H9 (cell line): ENCODE measurements around the gene OXSR1. TPM values are rescaled to one million over a fixed set of nuclear protein-coding genes. Genes with fewer than 3 reads are reported as not detected.

Experiments
- DNase-seq: peaks from one replicate; pipeline ENCODE4 v3.0.0-alpha.2; 2017
- H2AFZ ChIP-seq: one replicate; pipeline ENCODE4 v1.6.1; 2013; ENCODE audit warnings: mild to moderate bottlenecking, low read length, control low read depth, moderate library complexity
- H2AK5ac ChIP-seq: 2 replicates; pipeline ENCODE4 v1.6.1; 2013; ENCODE audit warnings: low read length, control low read depth, mixed read lengths; ENCODE audit not compliant: insufficient read length
- H2BK120ac ChIP-seq: one replicate; pipeline ENCODE4 v1.6.1; 2013; ENCODE audit warnings: low read depth, mild to moderate bottlenecking, low read length, control low read depth, inconsistent platforms; ENCODE audit not compliant: poor library complexity, severe bottlenecking
- H2BK12ac ChIP-seq: 2 replicates; pipeline ENCODE4 v1.6.1; 2013; ENCODE audit warnings: low read length, control low read depth, mixed read lengths, low read depth; ENCODE audit not compliant: insufficient read length
- H2BK15ac ChIP-seq: 2 replicates; pipeline ENCODE4 v1.6.1; 2013; ENCODE audit warnings: low read depth, low read length, control low read depth
- H2BK20ac ChIP-seq: one replicate; pipeline ENCODE4 v1.6.1; 2013; ENCODE audit warnings: low read depth, mild to moderate bottlenecking, low read length, control low read depth, inconsistent platforms; ENCODE audit not compliant: poor library complexity, severe bottlenecking
- H2BK5ac ChIP-seq: 2 replicates; pipeline ENCODE4 v1.6.1; 2013; ENCODE audit warnings: low read length, control low read depth, mixed read lengths; ENCODE audit not compliant: insufficient read length
- H3K14ac ChIP-seq: 2 replicates; pipeline ENCODE4 v1.6.1; 2013; ENCODE audit warnings: low read length, control low read depth; ENCODE audit not compliant: insufficient read depth
- H3K18ac ChIP-seq: 2 replicates; pipeline ENCODE4 v1.6.1; 2013; ENCODE audit warnings: low read depth, mild to moderate bottlenecking, mixed read lengths, low read length, control low read depth; ENCODE audit not compliant: insufficient read length
- H3K23ac ChIP-seq: 2 replicates; pipeline ENCODE4 v1.6.1; 2013; ENCODE audit warnings: low read length, control low read depth, mixed read lengths, low read depth; ENCODE audit not compliant: insufficient read length
- H3K23me2 ChIP-seq: 2 replicates; pipeline ENCODE4 v1.6.1; 2013; ENCODE audit warnings: low read depth, mild to moderate bottlenecking, mixed read lengths, low read length, control low read depth; ENCODE audit not compliant: insufficient read length, poor library complexity, severe bottlenecking
- H3K27ac ChIP-seq: 2 replicates; pipeline ENCODE4 v1.5.1; 2013; ENCODE audit warnings: low read length, control low read depth, mixed read lengths, low read depth; ENCODE audit not compliant: insufficient read length
- H3K27me3 ChIP-seq: 2 replicates; pipeline ENCODE4 v1.6.1; 2013; ENCODE audit warnings: low read length, control low read depth, inconsistent platforms; ENCODE audit not compliant: insufficient read depth
- H3K4ac ChIP-seq: 2 replicates; pipeline ENCODE4 v1.6.1; 2013; ENCODE audit warnings: low read depth, mild to moderate bottlenecking, control low read depth, inconsistent platforms, low read length, moderate library complexity
- H3K4me1 ChIP-seq: 2 replicates; pipeline ENCODE4 v1.6.1; 2013; ENCODE audit warnings: low read length, control low read depth, inconsistent platforms; ENCODE audit not compliant: insufficient read depth
- H3K4me2 ChIP-seq: 2 replicates; pipeline ENCODE4 v1.6.1; 2013; ENCODE audit warnings: low read length, control low read depth, mixed read lengths; ENCODE audit not compliant: insufficient read length, insufficient read depth
- H3K56ac ChIP-seq: 2 replicates; pipeline ENCODE4 v1.6.1; 2013; ENCODE audit warnings: low read depth, mild to moderate bottlenecking, mixed read lengths, low read length, control low read depth; ENCODE audit not compliant: insufficient read length
- H3K79me1 ChIP-seq: 2 replicates; pipeline ENCODE4 v1.6.1; 2013; ENCODE audit warnings: low read depth, mild to moderate bottlenecking, moderate library complexity, low read length, control low read depth, inconsistent platforms; ENCODE audit not compliant: insufficient read depth, poor library complexity, severe bottlenecking
- H3K79me2 ChIP-seq: 2 replicates; pipeline ENCODE4 v1.6.1; 2013; ENCODE audit warnings: low read length, control low read depth, inconsistent platforms; ENCODE audit not compliant: insufficient read depth
- H3K9ac ChIP-seq: 2 replicates; pipeline ENCODE4 v1.6.1; 2013; ENCODE audit warnings: low read length, control low read depth, mixed read lengths; ENCODE audit not compliant: insufficient read length; ENCODE audit errors: extremely low read depth
- H3K9me3 ChIP-seq: one replicate; pipeline ENCODE4 v1.6.1; 2013; ENCODE audit warnings: low read depth, low read length, inconsistent platforms; ENCODE audit not compliant: control insufficient read depth
- H3T11ph ChIP-seq: one replicate; pipeline ENCODE4 v1.6.1; 2013; ENCODE audit warnings: mild to moderate bottlenecking, low read length, control low read depth, inconsistent platforms
- H4K20me1 ChIP-seq: one replicate; pipeline ENCODE4 v1.6.1; 2013; ENCODE audit not compliant: control insufficient read depth, insufficient read length, insufficient read depth
- H4K5ac ChIP-seq: 2 replicates; pipeline ENCODE4 v1.6.1; 2013; ENCODE audit warnings: low read depth, mild to moderate bottlenecking, mixed read lengths, low read length, control low read depth; ENCODE audit not compliant: insufficient read length
- H4K8ac ChIP-seq: replicated peaks from 2 replicates; pipeline ENCODE4 v1.6.1; 2013; ENCODE audit warnings: low read length, control low read depth, mixed read lengths, low read depth; ENCODE audit not compliant: insufficient read length
- H4K91ac ChIP-seq: 2 replicates; pipeline ENCODE4 v1.6.1; 2013; ENCODE audit warnings: low read depth, mild to moderate bottlenecking, moderate library complexity, mixed read lengths, low read length, control low read depth; ENCODE audit not compliant: insufficient read length
- H3K27ac Mint-ChIP-seq, 3 experiments: 2 replicates in 2 of 3; 3 replicates in 1 of 3; pipeline ENCODE4 v1.8.0; 2020 to 2021; ENCODE audit warnings: mixed read lengths in 3 of 3, mild to moderate bottlenecking in 1 of 3, moderate library complexity in 1 of 3
- H3K27me3 Mint-ChIP-seq: 2 replicates; pipeline ENCODE4 v1.8.0; 2021; ENCODE audit warnings: low read depth, mild to moderate bottlenecking, moderate library complexity, mixed read lengths
- H3K36me3 Mint-ChIP-seq, 3 experiments: 2 replicates in 2 of 3; 3 replicates in 1 of 3; pipeline ENCODE4 v1.8.0; 2020 to 2021; ENCODE audit warnings: low read depth in 3 of 3, mixed read lengths in 3 of 3; ENCODE audit not compliant: insufficient read depth in 1 of 3
- H3K4me1 Mint-ChIP-seq, 2 experiments: 2 replicates each; pipeline ENCODE4 v1.8.0; 2020; ENCODE audit warnings: mixed read lengths in 2 of 2
- H3K4me3 Mint-ChIP-seq, 2 experiments: 2 replicates in 1 of 2; 3 replicates in 1 of 2; pipeline ENCODE4 v1.8.0; 2020 to 2021; ENCODE audit warnings: mild to moderate bottlenecking in 2 of 2, mixed read lengths in 2 of 2, moderate library complexity in 1 of 2
- H3K9me3 Mint-ChIP-seq, 2 experiments: 2 replicates in 1 of 2; 3 replicates in 1 of 2; pipeline ENCODE4 v1.8.0; 2020; ENCODE audit warnings: mild to moderate bottlenecking in 2 of 2, mixed read lengths in 2 of 2, moderate library complexity in 1 of 2
- CTCF ChIP-seq: fragments of 200-600 bp; sonication (generic); conservative IDR thresholded peaks from 3 replicates; pipeline ENCODE4 v1.8.0; 2021; ENCODE audit warnings: antibody characterized with exemption, mild to moderate bottlenecking
- WGBS: extraction: QIAGEN DNeasy Blood & Tissue Kit; methylation state at CpG from one replicate; pipeline ENCODE4 v1.1.7; 2013; ENCODE audit warnings: missing lambda C conversion rate, low lambda C conversion rate, mixed read lengths; ENCODE audit not compliant: insufficient read length; ENCODE audit errors: extremely low coverage; 5-methylcytosine and 5-hydroxymethylcytosine counted together
- total RNA-seq: library from RNA; stranded (reverse); gene quantifications from 2 replicates; pipeline ENCODE4 v1.2.1, GENCODE V29; 2021

Gene OXSR1
- total RNA-seq, 1 experiment from 2014 or later: 54.1 TPM

GRCh38 chr3:38139191-38139590, 26.1 kb upstream of the OXSR1 start:
- no peak for DNase-seq
- no peaks in the 10 kb centered on the region; a peak in 1 of 5 replicates for H3K9me3 Mint-ChIP-seq
- no peak overlapping the region for H3K4ac ChIP-seq
- WGBS: no CpG with 5 or more reads among the region's 8 CpGs
- H3K4me3 Mint-ChIP-seq: peak overlapping the region; percentile 91 to 92
- H2BK12ac ChIP-seq: no peak overlapping the region
- H2BK120ac ChIP-seq: no peak overlapping the region
- no peak overlapping the region for H3K18ac ChIP-seq
- no peak overlapping the region for H3K23ac ChIP-seq
- peaks cover 18% of the 10 kb centered on the region for H3K23me2 ChIP-seq
- H2AFZ ChIP-seq: no peak overlapping the region
- H2BK5ac ChIP-seq: no peak overlapping the region
- no peaks in the 10 kb centered on the region for H3K79me2 ChIP-seq
- no peak overlapping the region for H3K27ac Mint-ChIP-seq
- no peak overlapping the region for H3K56ac ChIP-seq
- peaks cover 37 to 42% of the 10 kb centered on the region in 2 experiments for H3K4me1 Mint-ChIP-seq
- H4K91ac ChIP-seq: no peak overlapping the region
- H3K36me3 Mint-ChIP-seq: peaks cover 27 to 41% (median 27%) of the 10 kb centered on the region in 3 experiments
- H3K9ac ChIP-seq: peak overlapping the region; percentile 79
- H4K8ac ChIP-seq: no peak overlapping the region
- H3K27me3 ChIP-seq: no peaks in the 10 kb centered on the region
- H3K4me1 ChIP-seq: peaks cover 8% of the 10 kb centered on the region; the same call in 1 of the 2 replicates
- no peaks in the 10 kb centered on the region; the same call in 1 of the 2 replicates for H3K27me3 Mint-ChIP-seq
- H3K9me3 ChIP-seq: no peaks in the 10 kb centered on the region
- H3T11ph ChIP-seq: no peak overlapping the region
- no peak for TF ChIP-seq CTCF
- no peak overlapping the region for H4K5ac ChIP-seq
- no peak overlapping the region for H2BK20ac ChIP-seq
- H3K79me1 ChIP-seq: no peaks in the 10 kb centered on the region
- H2AK5ac ChIP-seq: no peak overlapping the region
- H3K27ac ChIP-seq: no peak overlapping the region
- H3K14ac ChIP-seq: no peak overlapping the region
- H2BK15ac ChIP-seq: no peak overlapping the region
- no peaks in the 10 kb centered on the region for H4K20me1 ChIP-seq
- H3K4me2 ChIP-seq: peak overlapping the region; percentile 80
